ENCODE data around the gene PPP1R12B.
A peak's percentile ranks its signal among the peaks of the same experiment; 100 is the strongest.
"Not testable (repeated sequence)": the region's sequence is repeated elsewhere in the genome, so short reads cannot be mapped to it uniquely, and the experiment has no call there.

PPP1R12B gene

GRCh38 chr1:202349206-202349928 is 868 bp downstream of the PPP1R12B start:
- no peak for DNase-seq (ENCODE audit: low read depth in 2 of 2)

GRCh38 chr1:202351725-202352124 is 3.2 kb downstream of the PPP1R12B start:
- no peak for DNase-seq (ENCODE audit: low read depth in 2 of 2)

DNA sequence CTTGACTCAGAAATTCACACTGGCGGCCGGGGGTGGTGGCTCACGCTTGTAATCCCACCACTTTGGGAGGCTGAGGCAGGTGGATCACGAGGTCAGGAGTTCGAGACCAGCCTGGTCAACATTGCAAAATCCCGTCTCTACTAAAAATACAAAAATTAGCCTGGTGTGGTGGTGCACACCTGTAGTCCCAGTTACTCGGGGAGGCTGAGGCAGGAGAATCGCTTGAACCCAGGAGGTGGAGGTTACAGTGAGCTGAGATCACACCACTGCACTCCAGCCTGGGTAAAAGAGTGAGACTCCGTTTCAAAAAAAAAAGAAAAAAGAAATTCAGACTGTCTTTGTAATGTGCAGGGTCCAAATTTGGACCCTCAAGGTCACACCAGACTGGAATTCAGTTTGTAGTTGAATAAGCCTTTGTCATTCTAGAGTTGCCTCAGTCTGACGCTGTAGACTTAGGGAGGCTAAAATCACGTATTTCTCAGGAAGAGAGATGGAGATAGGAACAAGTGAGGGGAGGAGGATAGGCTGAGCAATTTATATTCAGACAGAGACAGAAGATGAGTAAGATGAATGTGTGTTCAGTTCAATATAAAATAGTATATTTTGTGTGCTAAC is 4.2 kb downstream of the PPP1R12B start:
- not testable (repeated sequence) for DNase-seq (ENCODE audit: low read depth in 2 of 2)

DNA sequence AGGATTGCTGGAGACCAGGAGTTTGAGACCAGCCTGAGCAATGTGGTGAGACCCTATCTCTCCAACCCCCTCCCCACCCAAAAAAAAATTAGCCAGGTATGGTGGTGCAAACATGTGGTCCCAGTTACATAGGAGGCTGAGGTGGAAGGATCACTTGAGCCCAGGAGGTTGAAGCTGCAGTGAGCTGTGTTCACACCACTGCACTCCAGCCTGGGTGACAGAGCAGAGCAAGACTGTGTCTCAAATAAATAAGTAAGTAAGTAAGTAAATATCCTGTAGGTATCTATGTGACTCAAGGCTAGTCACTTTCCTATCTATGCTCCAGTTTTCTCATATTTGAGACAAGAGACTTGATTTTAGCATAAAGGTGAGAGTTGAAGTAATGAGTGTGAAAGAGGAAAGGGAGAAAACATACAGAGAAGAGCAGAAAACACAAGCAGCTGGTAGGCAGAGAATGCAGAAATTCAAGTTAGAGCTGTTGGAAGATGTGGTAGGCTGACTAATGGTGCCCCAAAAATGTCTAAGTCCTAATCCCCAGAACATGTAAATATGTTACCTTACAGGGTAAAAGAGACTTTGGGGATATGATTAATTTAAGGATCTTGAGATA is 7.5 kb downstream of the PPP1R12B start:
- DNase-seq (ENCODE audit: low read depth in 2 of 2), result no peak

DNA sequence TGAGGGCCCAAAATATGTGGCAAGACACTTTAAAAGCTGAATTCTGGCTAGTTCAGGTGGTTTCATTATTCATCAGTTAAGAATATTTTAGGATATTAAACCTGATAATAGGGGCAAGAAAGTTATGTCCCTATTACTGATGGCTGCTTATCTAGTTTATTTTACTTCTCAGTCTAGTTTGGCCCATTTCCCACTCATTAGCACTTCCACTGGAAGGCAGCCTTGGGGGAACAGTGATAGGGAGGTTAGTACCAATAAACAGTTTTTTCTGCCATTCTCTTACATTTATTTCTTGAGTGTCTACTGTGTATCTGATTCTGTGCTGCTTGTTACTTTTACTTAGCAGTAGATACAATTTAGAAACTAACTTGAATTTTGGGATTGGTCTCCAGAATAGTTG is 9.0 kb downstream of the PPP1R12B start:
- no peak for DNase-seq (ENCODE audit: low read depth in 2 of 2)

- DNase-seq (ENCODE audit: low read depth in 2 of 2), result no peak
Observed at GRCh38 chr1:202361224-202361623, 12.7 kb downstream of the PPP1R12B start.

DNA sequence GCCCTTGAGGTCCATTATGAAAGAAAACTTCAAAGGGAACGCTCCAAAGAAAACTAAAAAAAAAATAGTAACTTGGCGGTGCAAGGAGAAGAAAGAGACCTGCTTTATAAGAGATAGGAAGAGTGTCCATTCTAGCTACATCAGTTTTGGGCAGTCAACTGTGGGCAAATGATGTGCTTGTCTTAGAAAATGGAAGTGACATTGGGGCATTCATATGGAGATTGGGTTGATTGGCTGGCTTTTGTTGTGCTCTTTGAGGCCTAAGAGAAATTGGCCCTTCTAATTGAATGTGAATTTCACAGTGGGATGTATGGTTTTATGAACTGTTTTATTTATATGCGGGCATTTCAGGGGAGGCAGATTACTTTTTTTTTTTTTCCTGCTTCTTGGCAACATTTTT is 13.2 kb downstream of the PPP1R12B start:
- no peak for DNase-seq (ENCODE audit: low read depth in 2 of 2)

DNA sequence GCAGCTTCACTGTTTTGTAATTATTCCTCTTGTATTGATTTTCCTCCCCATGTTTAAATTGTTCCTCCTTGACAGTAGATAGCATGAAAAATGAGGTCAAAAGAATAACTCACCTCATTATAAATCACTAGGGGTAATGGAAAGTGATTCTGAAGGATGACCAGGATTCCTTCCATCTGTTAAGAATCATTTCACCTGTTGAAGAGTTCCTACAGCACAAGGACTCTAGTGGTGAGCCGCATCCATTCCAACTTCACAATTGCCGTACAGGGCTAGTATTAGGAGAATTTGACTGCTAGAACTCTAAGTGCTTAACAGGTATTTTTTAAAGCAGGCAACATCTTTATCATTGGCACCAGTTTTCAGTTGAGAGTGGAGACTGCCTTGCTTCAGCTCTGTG is 13.7 kb downstream of the PPP1R12B start:
- no peak for DNase-seq (ENCODE audit: low read depth in 2 of 2)

GRCh38 chr1:202365092-202365815 is 16.8 kb downstream of the PPP1R12B start:
- no peak for DNase-seq (ENCODE audit: low read depth in 2 of 2)

- peak; percentile 28 to 43 for DNase-seq (ENCODE audit: low read depth in 2 of 2)
Observed at GRCh38 chr1:202367271-202367670, 18.8 kb downstream of the PPP1R12B start.

DNA sequence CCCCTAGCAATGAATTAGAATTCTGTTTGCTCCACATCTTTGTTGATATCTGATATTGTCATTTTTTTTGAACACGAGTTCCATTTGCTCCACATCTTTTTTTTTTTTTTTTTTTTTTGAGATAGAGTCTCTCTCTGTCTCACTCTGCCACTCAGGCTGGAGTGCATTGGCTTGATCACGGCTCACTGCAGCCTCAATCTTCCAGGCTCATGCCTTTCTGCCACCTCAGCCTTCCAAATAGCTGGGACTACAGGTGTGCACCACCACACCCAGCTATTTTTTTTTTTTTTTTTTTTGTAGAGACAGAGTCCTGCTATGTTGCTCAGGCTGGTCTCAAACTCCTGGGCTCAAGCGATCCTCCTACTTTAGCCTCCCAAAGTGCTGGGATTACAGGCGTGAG is 22.4 kb downstream of the PPP1R12B start:
- not testable (repeated sequence) for DNase-seq (ENCODE audit: low read depth in 2 of 2)

DNA sequence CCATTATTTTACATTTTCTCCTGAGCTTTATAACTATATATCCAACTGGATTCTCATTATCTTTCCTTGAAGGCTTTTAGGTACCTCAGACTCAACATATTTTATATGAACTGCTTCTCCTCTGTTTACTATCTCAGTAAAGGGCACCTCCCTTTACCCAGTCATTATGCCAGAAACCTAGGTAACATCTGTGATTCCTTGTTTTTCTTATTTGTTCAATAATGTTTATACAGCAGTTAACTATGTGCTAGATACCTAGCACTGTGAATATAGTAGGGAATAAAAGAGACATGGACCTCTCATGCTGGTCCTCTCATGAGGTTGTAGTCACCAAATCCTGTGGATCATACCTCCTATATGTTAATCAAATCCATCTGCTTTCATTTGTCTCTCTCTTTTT is 25.6 kb downstream of the PPP1R12B start:
- no peak for DNase-seq (ENCODE audit: low read depth in 2 of 2)

DNA sequence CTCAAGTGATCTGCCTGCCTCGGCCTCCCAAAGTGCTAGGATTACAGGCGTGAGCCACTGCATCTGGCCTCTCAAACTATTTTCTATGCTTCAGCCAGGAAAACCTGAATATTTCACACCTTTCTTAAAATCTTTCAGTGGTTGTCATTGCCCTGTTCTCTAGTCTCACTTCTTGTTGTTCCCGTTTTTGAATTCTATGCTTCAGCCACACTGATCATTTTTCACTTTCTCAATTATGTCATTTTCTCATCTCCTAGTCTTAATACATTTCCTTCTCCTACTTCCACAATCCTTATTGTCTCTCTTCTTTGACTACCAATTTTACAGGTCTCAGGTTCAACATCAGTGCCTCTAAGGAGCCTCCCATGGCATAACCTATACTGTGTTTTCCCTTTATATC is 26.7 kb downstream of the PPP1R12B start:
- not testable (repeated sequence) for DNase-seq (ENCODE audit: low read depth in 2 of 2)

GRCh38 chr1:202376247-202376646 is 27.7 kb downstream of the PPP1R12B start:
- no peak for DNase-seq (ENCODE audit: low read depth in 2 of 2)

DNA sequence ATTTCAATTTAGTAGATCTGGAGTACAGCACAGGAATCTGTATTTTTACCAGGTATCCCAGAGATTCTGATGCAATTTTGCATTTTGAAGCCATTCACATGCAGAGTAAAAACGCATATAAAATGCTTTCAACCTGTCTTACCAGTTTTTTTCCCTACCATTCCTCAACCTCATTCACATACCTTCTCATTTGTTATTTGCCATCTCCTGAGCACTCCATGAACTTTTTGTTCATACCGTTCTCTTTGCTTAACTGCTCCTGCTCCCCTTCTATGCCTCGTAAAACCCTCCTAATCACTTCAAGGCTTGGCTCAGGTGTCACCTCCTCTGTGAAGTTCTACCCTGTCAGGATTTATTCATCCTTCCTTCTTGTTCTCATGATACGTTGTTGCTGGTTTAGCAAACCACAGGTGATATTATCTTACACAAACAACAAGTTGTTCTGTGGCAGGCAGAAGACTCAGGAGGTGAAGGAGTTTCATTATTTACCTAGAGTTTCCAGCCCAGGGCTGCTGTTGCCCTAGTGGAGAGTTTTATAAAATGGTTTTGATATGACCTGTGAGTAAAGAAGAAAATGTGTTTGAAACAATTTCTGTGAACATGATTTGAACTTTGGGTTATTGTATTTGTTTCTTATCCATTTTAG is 31.5 kb downstream of the PPP1R12B start:
- DNase-seq (ENCODE audit: low read depth in 2 of 2), result not testable (repeated sequence)

DNA sequence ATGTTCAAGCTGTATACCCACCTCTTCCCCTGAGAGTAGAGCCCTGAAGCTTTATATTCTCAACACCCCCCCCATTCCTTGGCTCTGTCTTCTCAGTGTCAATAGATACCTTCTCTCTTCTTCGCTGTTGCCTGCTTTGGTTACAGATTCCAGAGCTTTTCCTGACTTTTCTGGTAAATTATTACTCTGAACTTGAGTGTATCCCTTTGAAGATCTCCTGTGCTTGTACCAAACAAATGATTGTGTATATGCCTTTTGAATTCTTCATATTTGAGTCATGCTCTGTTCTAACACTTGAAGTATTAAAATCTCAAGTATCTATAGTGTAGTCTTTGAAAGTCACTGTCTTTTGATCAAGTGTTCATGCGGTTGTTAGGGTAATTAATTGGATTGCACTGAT is 32.0 kb downstream of the PPP1R12B start:
- not testable (repeated sequence) for DNase-seq (ENCODE audit: low read depth in 2 of 2)

- not testable (repeated sequence) for DNase-seq (ENCODE audit: low read depth in 2 of 2)
Observed at GRCh38 chr1:202381867-202382266, 33.4 kb downstream of the PPP1R12B start.

DNA sequence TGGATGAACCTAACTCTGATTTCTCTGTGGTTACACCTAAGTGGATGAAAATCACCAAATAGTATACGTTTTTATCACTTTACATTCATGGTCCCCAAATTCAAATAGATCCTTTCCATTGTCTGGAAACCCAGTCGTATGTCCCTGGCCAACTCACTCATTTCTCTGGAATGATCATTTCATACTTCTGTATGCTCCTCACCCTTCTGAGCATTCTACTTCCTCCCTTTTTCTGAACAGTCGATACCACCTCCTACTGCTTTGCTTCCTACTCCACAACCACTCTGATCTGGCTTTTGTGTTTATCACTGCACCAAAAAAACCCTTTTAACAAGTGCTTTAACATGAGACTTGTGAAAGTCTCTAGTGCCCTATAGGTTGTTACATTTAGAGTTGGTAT is 47.3 kb downstream of the PPP1R12B start:
- not testable (repeated sequence) for DNase-seq (ENCODE audit: low read depth in 2 of 2)

- no peak for DNase-seq (ENCODE audit: low read depth in 2 of 2)
Observed at GRCh38 chr1:202397256-202397655, 48.8 kb downstream of the PPP1R12B start.

GRCh38 chr1:202398439-202398838 is 49.9 kb downstream of the PPP1R12B start:
- DNase-seq (ENCODE audit: low read depth in 2 of 2), result not testable (repeated sequence)

- DNase-seq (ENCODE audit: low read depth in 2 of 2), result not testable (repeated sequence)
Observed at GRCh38 chr1:202401771-202402170, 53.3 kb downstream of the PPP1R12B start.

DNA sequence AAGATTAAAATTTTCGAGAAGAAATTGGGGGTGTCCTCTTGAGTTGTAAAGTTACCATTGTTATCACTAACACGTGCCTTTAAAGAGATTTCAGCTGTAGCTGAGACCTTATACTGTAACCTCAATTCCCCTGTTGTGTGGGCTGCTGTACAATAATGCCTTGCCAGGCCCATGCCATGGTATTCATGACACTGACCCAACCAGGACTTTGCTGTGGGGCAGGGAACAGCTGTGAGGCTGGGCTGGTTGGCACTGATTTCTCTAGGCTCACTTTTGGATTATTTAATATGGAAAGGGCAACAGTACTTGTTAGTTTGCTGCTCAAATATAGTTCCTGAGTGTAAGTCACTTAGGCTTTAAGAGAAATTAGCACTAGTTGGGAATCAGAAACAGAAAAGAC is 54.9 kb downstream of the PPP1R12B start:
- not testable (repeated sequence) for DNase-seq (ENCODE audit: low read depth in 2 of 2)
